GM12878 (cell line): Measurements from ENCODE around the gene LRRC7. TPM values are rescaled to one million over a fixed set of nuclear protein-coding genes. Genes with fewer than 3 reads are reported as not detected.

Experiments used
- ATAC-seq: fragments of 200-7000 bp; cut with Tn5 transposase; 3 replicates; pipeline ENCODE4 v1.9.1; 2020; ENCODE audit warnings: mild to moderate bottlenecking, moderate library complexity
- BruUV-seq: library from RNA; stranded (reverse); fragments of 400-500 nt; replicated peaks from 2 replicates; lab custom pipeline; 2021; lab: Mats Ljungman, UMichigan
- CTCF ChIA-PET: fragments of 300-600 bp; sonication (Branson Sonifier 250); formaldehyde crosslinking; extraction: SDS; loops from one replicate; lab custom pipeline; 2021; ENCODE audit warnings: inconsistent platforms; lab: Yijun Ruan, JAX
- POLR2A ChIA-PET: fragments of 350-600 bp; formaldehyde crosslinking; extraction: SDS; loops from one replicate; lab custom pipeline; 2021; ENCODE audit warnings: inconsistent platforms; lab: Charles Lee
- RAD21 ChIA-PET: fragments of 300-600 bp; sonication (Branson Sonifier 250); formaldehyde crosslinking; loops from one replicate; lab custom pipeline; 2023; ENCODE audit warnings: antibody characterized with exemption; ENCODE audit not compliant: unreplicated experiment; lab: Charles Lee
- SMC1A ChIA-PET: fragments of 300-600 bp; sonication (Branson Sonifier 250); formaldehyde crosslinking; loops from one replicate; lab custom pipeline; 2023; ENCODE audit not compliant: unreplicated experiment, uncharacterized antibody; lab: Charles Lee
- DNase-seq: peaks from one replicate; pipeline ENCODE4 v3.0.0-alpha.2; 2011; ENCODE audit warnings: low read depth, low spot score
- FAIRE-seq: peaks from 3 replicates; lab custom pipeline; 2011; peaks lifted over from hg19 to GRCh38; lab: Jason Lieb, UNC
- H2AFZ ChIP-seq: 2 replicates; pipeline ENCODE4 v1.6.0; 2011; ENCODE audit warnings: low read depth, low read length, control low read depth; ENCODE audit not compliant: control insufficient read depth
- H3K27ac ChIP-seq: 2 replicates; pipeline ENCODE4 v1.5.1; 2011; ENCODE audit warnings: control low read depth; ENCODE audit not compliant: control insufficient read depth, insufficient read depth
- H3K27me3 ChIP-seq, 2 experiments: replicated peaks in 1 of 2; 2 replicates each; pipeline versions ENCODE4 v1.6.0 to v1.6.1; 2011; ENCODE audit warnings: low read length in 1 of 2; ENCODE audit not compliant: control insufficient read depth in 2 of 2, insufficient read depth in 2 of 2
- H3K36me3 ChIP-seq, 2 experiments: 2 replicates each; pipeline ENCODE4 v1.5.1; 2011; ENCODE audit warnings: low read length in 1 of 2; ENCODE audit not compliant: control insufficient read depth in 2 of 2, insufficient read depth in 2 of 2
- H3K4me1 ChIP-seq: 2 replicates; pipeline ENCODE4 v1.6.1; 2011; ENCODE audit warnings: mild to moderate bottlenecking, low read length, moderate library complexity, mixed read lengths; ENCODE audit not compliant: control insufficient read depth, insufficient read depth
- H3K4me2 ChIP-seq: 2 replicates; pipeline ENCODE4 v1.6.0; 2011; ENCODE audit warnings: control low read depth; ENCODE audit not compliant: control insufficient read depth, insufficient read depth
- H3K4me3 ChIP-seq: fragments of 200-600 bp; sonication (generic); 2 replicates; pipeline ENCODE4 v1.5.1; 2016
- H3K79me2 ChIP-seq: 2 replicates; pipeline ENCODE4 v1.6.0; 2011; ENCODE audit warnings: low read length; ENCODE audit not compliant: control insufficient read depth, insufficient read depth
- H3K9ac ChIP-seq: 2 replicates; pipeline ENCODE4 v1.8.0; 2011; ENCODE audit warnings: low read length, control low read depth, mixed read lengths; ENCODE audit not compliant: control insufficient read depth, insufficient read depth
- H3K9me3 ChIP-seq: replicated peaks from 3 replicates; pipeline ENCODE4 v1.5.1; 2011; ENCODE audit warnings: mild to moderate bottlenecking, low read length; ENCODE audit not compliant: control insufficient read depth, insufficient read depth
- H4K20me1 ChIP-seq: 2 replicates; pipeline ENCODE4 v1.6.0; 2011; ENCODE audit not compliant: control insufficient read depth, insufficient read depth
- BHLHE40 ChIP-seq, 2 experiments: fragments of 450-650 bp in 1 of 2; IDR thresholded peaks; 2 replicates each; pipeline ENCODE4 v1.6.1; 2011 to 2017; ENCODE audit warnings: low read depth in 2 of 2, borderline replicate concordance in 1 of 2, improper control_type of control experiment in 1 of 2, low read length in 1 of 2, mild to moderate bottlenecking in 1 of 2
- BRCA1 ChIP-seq: IDR thresholded peaks from 2 replicates; pipeline ENCODE4 v1.6.1; 2011; ENCODE audit warnings: low read depth, low read length, improper control_type of control experiment
- FOXK2 ChIP-seq: fragments of 450-650 bp; IDR thresholded peaks from 2 replicates; pipeline ENCODE4 v1.6.1; 2017; ENCODE audit warnings: mild to moderate bottlenecking, moderate library complexity
- HDGF ChIP-seq: fragments of 450-650 bp; IDR thresholded peaks from 2 replicates; pipeline ENCODE4 v1.6.1; 2016; ENCODE audit warnings: antibody characterized with exemption
- KAT2A ChIP-seq: conservative IDR thresholded peaks from 2 replicates; pipeline ENCODE4 v1.6.1; 2011; ENCODE audit warnings: low read depth, low read length; ENCODE audit not compliant: control insufficient read depth
- RAD21 ChIP-seq: IDR thresholded peaks from 2 replicates; pipeline ENCODE4 v1.6.1; 2011; ENCODE audit warnings: mild to moderate bottlenecking, low read depth, low read length, moderate library complexity; ENCODE audit not compliant: insufficient read depth
- SMC3 ChIP-seq: IDR thresholded peaks from 2 replicates; pipeline ENCODE4 v1.6.1; 2011; ENCODE audit warnings: low read length, improper control_type of control experiment, borderline replicate concordance
- TAF1 ChIP-seq: IDR thresholded peaks from 2 replicates; pipeline ENCODE4 v1.6.1; 2011; ENCODE audit warnings: mild to moderate bottlenecking, low read depth, low read length, borderline replicate concordance
- ZBED1 ChIP-seq: IDR thresholded peaks from 2 replicates; pipeline ENCODE4 v1.6.1; 2016; ENCODE audit warnings: borderline replicate concordance
- WGBS: methylation state at CpG from one replicate; pipeline ENCODE4 v1.1.6; 2016; ENCODE audit warnings: low lambda C conversion rate; ENCODE audit not compliant: insufficient replicate concordance, insufficient coverage; ENCODE audit errors: missing lambda C conversion rate; 5-methylcytosine and 5-hydroxymethylcytosine counted together
- in situ Hi-C: fragments of 300-500 bp; cut with MboI; formaldehyde crosslinking; loops from 9 replicates; pipeline ENCODE4 v1.14.3; 2018; ENCODE audit warnings: mixed read lengths
- intact Hi-C: fragments of 100-400 bp; cut with micrococcal nuclease; formaldehyde crosslinking; loops from one replicate; pipeline ENCODE4 v1.14.2; 2022; ENCODE audit not compliant: unreplicated experiment
- polyA plus RNA-seq, 11 experiments: library from polyadenylated mRNA; depleted of rRNA in 4 of 11; unstranded in 6 of 11; stranded (reverse) in 5 of 11; fragments of >200 nt; fragmentation: Nextera tagmentation in 4 of 11; fragmentation: Illumina TruSeq in 1 of 11; extraction: Ambion mirVana in 4 of 11; extraction: Trizol in 1 of 11; gene quantifications; 1 replicate in 1 of 11; 2 replicates in 10 of 11; pipeline versions ENCODE4 v1.2.1 to v1.2.3, GENCODE V29; 2011 to 2016; ENCODE audit warnings: inconsistent platforms in 2 of 11, missing spikeins in 2 of 11, low read depth in 1 of 11
- total RNA-seq, 4 experiments: library from RNA; depleted of rRNA in 3 of 4; stranded (reverse); fragments of >200 nt in 3 of 4; fragmentation: Illumina TruSeq in 1 of 4; extraction: Trizol in 1 of 4; gene quantifications; 2 replicates each; pipeline versions ENCODE4 v1.2.1 to v1.2.3, GENCODE V29; 2013 to 2021
- TF ChIP-seq, protein P1 (sequence below): IDR thresholded peaks from 2 replicates; pipeline ENCODE4 v1.6.1; 2012; ENCODE audit warnings: low read length, inconsistent platforms
- TF ChIP-seq, protein P2 (sequence below): fragments of 450-650 bp; formaldehyde crosslinking; IDR thresholded peaks from 2 replicates; pipeline ENCODE4 v1.4.0; 2022; ENCODE audit warnings: mild to moderate bottlenecking, moderate library complexity

LRRC7 gene
- total and polyA plus RNA-seq, 10 of the 15 experiments (the other 5 are each of a cell fraction or from before 2014, with no cell fraction given), result 0.05 to 1.4 (median 0.24) TPM; not detected in 5

DNA sequence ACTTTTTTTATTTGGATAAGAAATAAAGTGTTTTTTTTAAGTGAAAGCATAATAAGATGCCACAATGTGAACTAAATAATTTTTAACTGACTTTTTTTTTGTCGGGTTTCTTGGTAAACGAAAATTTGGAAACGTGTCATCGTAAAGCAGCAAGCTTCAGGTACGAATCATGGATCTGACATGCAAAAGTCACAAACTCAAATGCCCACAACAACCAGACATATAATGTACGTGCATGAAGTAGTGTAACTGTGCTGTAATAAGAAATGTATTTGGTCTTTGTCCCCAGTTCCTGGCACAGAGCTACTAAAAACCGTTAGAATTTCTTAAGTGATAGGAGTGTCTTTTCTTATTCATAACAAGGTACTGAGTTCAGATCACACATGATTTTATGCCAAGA is 44.3 kb upstream of the LRRC7 start:
- H3K4me2 ChIP-seq, result no peak overlapping the region
- no peaks in the 10 kb centered on the region for H3K27me3 ChIP-seq
- POLR2A ChIA-PET, result no interaction called here
- no peaks in the 10 kb centered on the region for H3K79me2 ChIP-seq
- intact Hi-C loops (no loop called here), in situ Hi-C loops (no loop called here)
- FAIRE-seq, result no peak
- no peaks in the 10 kb centered on the region for H3K36me3 ChIP-seq
- no peak overlapping the region for H3K27ac ChIP-seq
- no peak for TF ChIP-seq RAD21
- TF ChIP-seq, protein P1, sequence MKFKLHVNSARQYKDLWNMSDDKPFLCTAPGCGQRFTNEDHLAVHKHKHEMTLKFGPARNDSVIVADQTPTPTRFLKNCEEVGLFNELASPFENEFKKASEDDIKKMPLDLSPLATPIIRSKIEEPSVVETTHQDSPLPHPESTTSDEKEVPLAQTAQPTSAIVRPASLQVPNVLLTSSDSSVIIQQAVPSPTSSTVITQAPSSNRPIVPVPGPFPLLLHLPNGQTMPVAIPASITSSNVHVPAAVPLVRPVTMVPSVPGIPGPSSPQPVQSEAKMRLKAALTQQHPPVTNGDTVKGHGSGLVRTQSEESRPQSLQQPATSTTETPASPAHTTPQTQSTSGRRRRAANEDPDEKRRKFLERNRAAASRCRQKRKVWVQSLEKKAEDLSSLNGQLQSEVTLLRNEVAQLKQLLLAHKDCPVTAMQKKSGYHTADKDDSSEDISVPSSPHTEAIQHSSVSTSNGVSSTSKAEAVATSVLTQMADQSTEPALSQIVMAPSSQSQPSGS, result no peak
- TF ChIP-seq KAT2A, result no peak
- no peak for TF ChIP-seq HDGF
- TF ChIP-seq TAF1, result no peak
- TF ChIP-seq, all 136 proteins: peak for 0
- ChIA-PET CTCF (no interaction called here), SMC1A (no interaction called here), RAD21 (no interaction called here)
- WGBS, result 17% methylated on average over 7 of the region's 7 CpGs
- Histone ChIP-seq H3K4me3 (no peak overlapping the region), H2AFZ (no peak overlapping the region), H3K9ac (no peak overlapping the region), H4K20me1 (no peaks in the 10 kb centered on the region), H3K9me3 (no peaks in the 10 kb centered on the region), H3K4me1 (no peaks in the 10 kb centered on the region)
- ATAC-seq (no peak), DNase-seq (no peak)
- BruUV-seq, result no TSS peak

DNA sequence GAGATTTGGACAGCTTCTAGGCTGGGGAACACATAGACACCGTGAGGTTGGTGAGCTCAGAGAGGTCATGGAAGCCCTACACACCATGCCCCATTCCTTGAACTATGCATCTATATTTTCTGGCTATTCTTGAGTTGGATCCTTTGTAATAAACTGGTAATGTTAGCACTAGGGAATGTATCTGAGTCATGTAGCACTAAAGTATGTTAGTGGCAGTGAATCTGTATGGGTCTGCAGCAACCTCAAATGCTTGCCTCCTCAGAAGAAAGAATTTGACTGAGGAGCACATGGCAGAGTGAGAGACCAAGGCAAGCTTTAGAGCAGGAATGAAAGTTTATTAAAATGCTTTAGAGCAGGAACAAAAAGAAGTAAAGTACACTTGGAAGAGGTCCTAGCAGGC is 43.7 kb upstream of the LRRC7 start:
- Histone ChIP-seq H3K4me2 (no peak overlapping the region), H3K36me3 (no peaks in the 10 kb centered on the region), H3K9me3 (no peaks in the 10 kb centered on the region), H3K27me3 (no peaks in the 10 kb centered on the region), H3K79me2 (no peaks in the 10 kb centered on the region), H3K9ac (no peak overlapping the region), H2AFZ (no peak overlapping the region), H4K20me1 (no peaks in the 10 kb centered on the region), H3K4me3 (no peak overlapping the region), H3K27ac (no peak overlapping the region), H3K4me1 (no peaks in the 10 kb centered on the region)
- intact Hi-C loops, result no loop called here
- in situ Hi-C loops, result no loop called here
- no peak for ATAC-seq
- ChIA-PET POLR2A (no interaction called here), RAD21 (no interaction called here), SMC1A (no interaction called here), CTCF (no interaction called here)
- no peak for DNase-seq
- FAIRE-seq, result no peak
- BruUV-seq, result no TSS peak
- 8% methylated on average over 1 of the region's 1 CpG for WGBS
- TF ChIP-seq ZBED1, result no peak
- TF ChIP-seq, protein P2, sequence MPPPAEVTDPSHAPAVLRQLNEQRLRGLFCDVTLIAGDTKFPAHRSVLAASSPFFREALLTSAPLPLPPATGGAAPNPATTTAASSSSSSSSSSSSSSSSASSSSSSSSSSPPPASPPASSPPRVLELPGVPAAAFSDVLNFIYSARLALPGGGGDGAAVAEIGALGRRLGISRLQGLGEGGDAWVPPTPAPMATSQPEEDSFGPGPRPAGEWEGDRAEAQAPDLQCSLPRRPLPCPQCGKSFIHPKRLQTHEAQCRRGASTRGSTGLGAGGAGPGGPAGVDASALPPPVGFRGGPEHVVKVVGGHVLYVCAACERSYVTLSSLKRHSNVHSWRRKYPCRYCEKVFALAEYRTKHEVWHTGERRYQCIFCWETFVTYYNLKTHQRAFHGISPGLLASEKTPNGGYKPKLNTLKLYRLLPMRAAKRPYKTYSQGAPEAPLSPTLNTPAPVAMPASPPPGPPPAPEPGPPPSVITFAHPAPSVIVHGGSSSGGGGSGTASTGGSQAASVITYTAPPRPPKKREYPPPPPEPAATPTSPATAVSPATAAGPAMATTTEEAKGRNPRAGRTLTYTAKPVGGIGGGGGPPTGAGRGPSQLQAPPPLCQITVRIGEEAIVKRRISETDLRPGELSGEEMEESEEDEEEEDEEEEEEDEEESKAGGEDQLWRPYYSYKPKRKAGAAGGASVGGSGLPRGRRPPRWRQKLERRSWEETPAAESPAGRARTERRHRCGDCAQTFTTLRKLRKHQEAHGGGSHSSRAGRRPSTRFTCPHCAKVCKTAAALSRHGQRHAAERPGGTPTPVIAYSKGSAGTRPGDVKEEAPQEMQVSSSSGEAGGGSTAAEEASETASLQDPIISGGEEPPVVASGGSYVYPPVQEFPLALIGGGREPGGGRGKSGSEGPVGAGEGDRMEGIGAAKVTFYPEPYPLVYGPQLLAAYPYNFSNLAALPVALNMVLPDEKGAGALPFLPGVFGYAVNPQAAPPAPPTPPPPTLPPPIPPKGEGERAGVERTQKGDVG (CRISPR knock-in tag), result no peak
- no peak for TF ChIP-seq SMC3
- TF ChIP-seq BRCA1, result no peak
- no peak for TF ChIP-seq FOXK2
- TF ChIP-seq BHLHE40 (IDR thresholded peaks at IDR 0.05; ENCODE audit: borderline replicate concordance in 1 of 2, low read depth in 2 of 2, low read length in 1 of 2), result no peak
